ENCODE results near the gene OBSCN. TPM values are rescaled to one million over a fixed set of nuclear protein-coding genes. Genes with fewer than 3 reads are reported as not detected.

The OBSCN gene
- total RNA-seq, 2 experiments from 2014 or later, result 29.5 to 45.2 TPM

DNA sequence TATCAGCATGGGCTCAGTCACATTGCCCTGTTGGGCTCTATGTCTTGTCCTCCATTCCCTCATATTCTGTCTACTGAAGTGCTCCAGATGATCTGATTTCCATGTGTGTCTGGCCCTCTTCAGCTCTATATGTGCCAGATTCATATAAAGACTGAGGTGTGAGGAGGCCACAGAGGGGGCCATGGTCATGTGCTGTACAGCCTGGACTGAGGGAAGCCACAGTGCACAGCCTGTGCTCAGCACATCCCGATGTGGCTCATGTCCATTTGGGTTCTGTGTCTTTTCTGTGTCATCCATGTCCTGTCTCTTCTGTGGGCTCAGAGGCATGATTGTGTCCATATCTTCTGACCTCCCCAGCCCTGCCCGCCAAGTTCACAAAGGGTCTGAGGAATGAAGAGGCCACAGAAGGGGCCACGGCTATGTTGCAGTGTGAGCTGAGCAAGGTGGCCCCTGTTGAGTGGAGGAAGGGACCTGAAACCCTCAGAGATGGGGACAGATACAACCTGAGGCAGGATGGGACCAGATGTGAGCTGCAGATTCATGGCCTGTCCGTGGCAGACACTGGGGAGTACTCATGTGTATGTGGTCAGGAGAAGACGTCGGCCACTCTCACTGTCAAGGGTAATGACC lies 97.0 kb downstream of the OBSCN start:
- intact Hi-C loops (cut with micrococcal nuclease; ENCODE audit: unreplicated experiment), result no loop called here
- POLR2A ChIA-PET, result no interaction called here
- no peak for DNase-seq (ENCODE audit: low spot score)

DNA sequence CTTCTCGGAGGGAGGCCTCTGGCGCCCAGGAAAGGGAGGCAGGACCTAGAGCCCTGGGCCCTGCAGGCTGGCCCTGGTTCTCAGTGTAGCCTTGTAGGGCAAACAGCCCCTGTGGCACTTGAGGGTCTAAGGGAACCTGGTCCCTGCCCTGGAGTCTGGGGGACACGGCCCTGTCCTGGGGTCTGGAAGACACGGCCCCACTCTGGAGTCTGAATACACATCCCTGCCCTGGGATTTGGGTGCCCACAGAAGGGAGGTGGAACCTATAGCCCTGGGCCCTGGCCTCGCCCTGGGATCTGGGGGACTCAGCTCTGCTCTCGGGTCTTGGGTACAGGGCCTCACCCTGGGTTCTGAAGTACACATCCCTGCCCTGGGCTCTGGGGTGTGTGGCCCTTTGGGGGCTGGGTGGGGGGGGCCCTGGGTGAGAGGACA lies 97.9 kb downstream of the OBSCN start:
- H3K4me1 ChIP-seq (ENCODE audit: insufficient read depth, low read length, poor library complexity, severe bottlenecking), result no peaks in the 10 kb centered on the region
- POLR2A ChIA-PET, result no interaction called here
- no peak overlapping the region for H2AFZ ChIP-seq (ENCODE audit: low read length)
- intact Hi-C loops (cut with micrococcal nuclease; ENCODE audit: unreplicated experiment), result no loop called here
- H3K4me3 ChIP-seq (ENCODE audit: low read depth, low read length, poor library complexity, severe bottlenecking), result no peak overlapping the region
- H3K9me3 ChIP-seq (ENCODE audit: low read length), result peaks cover 15% of the 10 kb centered on the region
- no peak overlapping the region for H3K4me2 ChIP-seq (ENCODE audit: low read length)
- DNase-seq (ENCODE audit: low spot score), result no peak
- no peaks in the 10 kb centered on the region for H3K79me2 ChIP-seq (ENCODE audit: insufficient read depth, low read depth, low read length)
- CTCF ChIA-PET (ENCODE audit: unreplicated experiment), result no interaction called here
- H3K9me2 ChIP-seq (ENCODE audit: insufficient read depth, low read length), result no peaks in the 10 kb centered on the region
- no peaks in the 10 kb centered on the region for H4K20me1 ChIP-seq (ENCODE audit: insufficient read depth, low read length)
- no peaks in the 10 kb centered on the region for H3K36me3 ChIP-seq (ENCODE audit: insufficient read depth, low read length)
- TF ChIP-seq EZH2phosphoT487 (IDR thresholded peaks at IDR 0.05; ENCODE audit: borderline replicate concordance, low read depth, low read length), result no peak
- TF ChIP-seq, protein P1, sequence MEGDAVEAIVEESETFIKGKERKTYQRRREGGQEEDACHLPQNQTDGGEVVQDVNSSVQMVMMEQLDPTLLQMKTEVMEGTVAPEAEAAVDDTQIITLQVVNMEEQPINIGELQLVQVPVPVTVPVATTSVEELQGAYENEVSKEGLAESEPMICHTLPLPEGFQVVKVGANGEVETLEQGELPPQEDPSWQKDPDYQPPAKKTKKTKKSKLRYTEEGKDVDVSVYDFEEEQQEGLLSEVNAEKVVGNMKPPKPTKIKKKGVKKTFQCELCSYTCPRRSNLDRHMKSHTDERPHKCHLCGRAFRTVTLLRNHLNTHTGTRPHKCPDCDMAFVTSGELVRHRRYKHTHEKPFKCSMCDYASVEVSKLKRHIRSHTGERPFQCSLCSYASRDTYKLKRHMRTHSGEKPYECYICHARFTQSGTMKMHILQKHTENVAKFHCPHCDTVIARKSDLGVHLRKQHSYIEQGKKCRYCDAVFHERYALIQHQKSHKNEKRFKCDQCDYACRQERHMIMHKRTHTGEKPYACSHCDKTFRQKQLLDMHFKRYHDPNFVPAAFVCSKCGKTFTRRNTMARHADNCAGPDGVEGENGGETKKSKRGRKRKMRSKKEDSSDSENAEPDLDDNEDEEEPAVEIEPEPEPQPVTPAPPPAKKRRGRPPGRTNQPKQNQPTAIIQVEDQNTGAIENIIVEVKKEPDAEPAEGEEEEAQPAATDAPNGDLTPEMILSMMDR (conservative IDR thresholded peaks at IDR 0.05; ENCODE audit: low read length), result no peak
- H3K27ac ChIP-seq (ENCODE audit: low read depth, low read length, poor library complexity, severe bottlenecking), result no peak overlapping the region
- no TSS peak for BruUV-seq (replicated peaks)

More for the DNA sequence above, 97.0 kb downstream of the OBSCN start:
- Histone ChIP-seq H3K4me3 (ENCODE audit: low read depth, low read length, poor library complexity, severe bottlenecking) (no peak overlapping the region), H3K79me2 (ENCODE audit: insufficient read depth, low read depth, low read length) (no peaks in the 10 kb centered on the region), H3K4me1 (ENCODE audit: insufficient read depth, low read length, poor library complexity, severe bottlenecking) (no peaks in the 10 kb centered on the region), H3K36me3 (ENCODE audit: insufficient read depth, low read length) (peaks cover 4% of the 10 kb centered on the region; the same call in 1 of the 2 replicates), H3K4me2 (ENCODE audit: low read length) (no peak overlapping the region), H3K27ac (ENCODE audit: low read depth, low read length, poor library complexity, severe bottlenecking) (no peak overlapping the region), H3K9me3 (ENCODE audit: low read length) (peaks cover 15% of the 10 kb centered on the region), H3K9me2 (ENCODE audit: insufficient read depth, low read length) (no peaks in the 10 kb centered on the region), H2AFZ (ENCODE audit: low read length) (no peak overlapping the region), H4K20me1 (ENCODE audit: insufficient read depth, low read length) (no peaks in the 10 kb centered on the region)
- TF ChIP-seq EZH2phosphoT487 (IDR thresholded peaks at IDR 0.05; ENCODE audit: borderline replicate concordance, low read depth, low read length), result no peak
- TF ChIP-seq, protein P1 (conservative IDR thresholded peaks at IDR 0.05; ENCODE audit: low read length), result no peak
- CTCF ChIA-PET (ENCODE audit: unreplicated experiment), result no interaction called here
- BruUV-seq (replicated peaks), result no TSS peak

Data from OCI-LY7 (cell line).